Psoas muscle (tissue), 8 donors: ENCODE results near the gene ZNF497. TPM values are rescaled to one million over a fixed set of nuclear protein-coding genes. Genes with fewer than 3 reads are reported as not detected.

Experiments used
- ATAC-seq, 4 donors: fragments of 200-7000 bp; cut with Tn5 transposase; one replicate each; pipeline ENCODE4 v1.9.1; 2020; ENCODE audit warnings: moderate library complexity in 3 of 4, mild to moderate bottlenecking in 2 of 4
- DNase-seq, 2 donors: peaks; one replicate each; pipeline ENCODE4 v3.0.0-alpha.2; 2020
- H3K27ac ChIP-seq: fragments of 200-600 bp; one replicate; pipeline ENCODE4 v1.8.0; 2022
- H3K27me3 ChIP-seq, 3 donors: fragments of 200-600 bp in 1 of 3; one replicate each; pipeline versions ENCODE4 v1.6.1 to v1.8.0; 2013 to 2022; ENCODE audit warnings: low read length in 2 of 3, mild to moderate bottlenecking in 2 of 3, moderate library complexity in 1 of 3; ENCODE audit not compliant: insufficient read depth in 3 of 3
- H3K36me3 ChIP-seq, 2 donors: fragments of 200-600 bp in 1 of 2; one replicate each; pipeline versions ENCODE4 v1.6.1 to v1.8.0; 2013 to 2022; ENCODE audit warnings: low read depth in 1 of 2, mild to moderate bottlenecking in 1 of 2, moderate library complexity in 1 of 2; ENCODE audit not compliant: insufficient read depth in 1 of 2
- H3K4me1 ChIP-seq: fragments of 200-600 bp; one replicate; pipeline ENCODE4 v1.8.0; 2022
- H3K4me3 ChIP-seq: fragments of 200-600 bp; one replicate; pipeline ENCODE4 v1.8.0; 2022; ENCODE audit warnings: mild to moderate bottlenecking
- H3K9me3 ChIP-seq: fragments of 200-600 bp; one replicate; pipeline ENCODE4 v1.8.0; 2022
- WGBS, 3 donors: extraction: QIAGEN DNeasy Blood & Tissue Kit; methylation state at CpG; one replicate each; pipeline versions ENCODE4 v1.1.6 to v1.1.7; 2013; 5-methylcytosine and 5-hydroxymethylcytosine counted together
- intact Hi-C, 2 donors: fragments of 100-400 bp; cut with DNase I; formaldehyde crosslinking; loops; one replicate each; pipeline versions ENCODE4 v1.11.0 to v1.14.2; 2022
- polyA plus RNA-seq, 3 donors: library from polyadenylated mRNA; stranded (reverse); fragments of 200-250 nt; gene quantifications; one replicate each; pipeline ENCODE4 v1.2.3, GENCODE V29; 2013
- total RNA-seq, 4 donors: library from RNA; stranded (reverse); fragmentation: NEBNext Ultra II Directional in 2 of 4; extraction: Animal tissue kit (Norgen Biotek cat#: 25700) in 2 of 4; gene quantifications; one replicate each; pipeline versions ENCODE4 v1.2.1 to v1.2.4, GENCODE V29; 2021 to 2023
- TF ChIP-seq, protein P1 (sequence below): fragments of 200-600 bp; IDR thresholded peaks from one replicate; pipeline ENCODE4 v1.8.0; 2022; ENCODE audit warnings: antibody characterized with exemption
- donor health status: healthy with polysubstance abuse.
- donor health status: DM: no; HTN: no; CAD: no; lungs with moderate emphysema.
- donor health status: Bipolar disorder and iron deficiency.
- donor health status: healthy.
- donor health status: DM: yes; HTN: yes; CAD: no.
- donor health status: DM: no; HTN: no; CAD: no.
- donor health status: DM: no; HTN: no; CAD: no.
- donor health status: DM: yes; HTN: yes; CAD: no.

Gene ZNF497
- total and polyA plus RNA-seq, 7 donors, result 0.08 to 0.43 (median 0.25) TPM

DNA sequence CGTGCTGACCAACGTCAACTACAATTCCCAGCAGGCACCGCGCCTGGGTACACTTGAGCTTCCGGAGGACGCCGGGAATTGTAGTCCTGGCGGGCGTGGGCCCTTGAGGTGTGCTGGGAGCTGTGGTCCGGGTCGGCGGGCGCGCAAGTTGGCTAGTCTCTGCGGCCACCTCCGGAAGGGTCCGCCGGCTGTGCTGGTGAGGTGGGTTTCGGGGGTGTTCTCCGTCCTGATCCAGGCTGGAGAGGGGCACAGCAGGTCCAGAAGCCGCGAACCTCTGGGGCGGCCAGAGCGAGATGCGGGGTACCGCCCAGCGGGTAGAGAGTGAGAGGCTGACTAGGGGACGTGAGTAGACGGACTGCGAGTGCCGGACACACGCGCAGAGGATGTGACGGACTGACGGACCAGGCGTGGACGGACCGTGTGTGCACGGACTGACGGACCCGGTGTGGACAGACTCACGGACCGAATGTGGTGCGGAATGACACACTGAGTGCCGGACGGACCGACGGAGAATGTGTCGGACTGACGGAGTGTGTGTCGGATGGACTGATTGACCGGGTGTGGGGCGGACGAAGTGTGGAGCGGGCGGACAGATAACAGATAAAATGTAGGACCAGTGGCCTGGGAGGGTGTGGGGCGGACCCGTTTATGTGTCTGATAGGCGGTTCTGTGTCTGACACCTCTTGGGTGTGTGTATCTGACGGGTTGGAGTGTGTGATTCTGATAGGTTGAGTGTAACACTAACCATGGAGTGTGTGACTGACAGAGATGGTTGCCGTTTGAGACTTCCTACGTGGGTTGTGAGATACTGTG, 35.4 kb downstream of the ZNF497 start, which contains the start of gene ZSCAN22:
ZSCAN22 (plus strand) TSS at position 81 of the 813 bp plus-strand sequence. CDS start 7,809 bp downstream, outside the sequence.
- ATAC-seq (peak; percentile 97 to 98 (median 97)), DNase-seq (peak; percentile 98 to 99)
- peaks cover 24% of the 10 kb centered on the region for H3K4me1 ChIP-seq
- H3K27ac ChIP-seq, result peak within 1 kb of the TSS; percentile 99
- TF ChIP-seq, protein P1, sequence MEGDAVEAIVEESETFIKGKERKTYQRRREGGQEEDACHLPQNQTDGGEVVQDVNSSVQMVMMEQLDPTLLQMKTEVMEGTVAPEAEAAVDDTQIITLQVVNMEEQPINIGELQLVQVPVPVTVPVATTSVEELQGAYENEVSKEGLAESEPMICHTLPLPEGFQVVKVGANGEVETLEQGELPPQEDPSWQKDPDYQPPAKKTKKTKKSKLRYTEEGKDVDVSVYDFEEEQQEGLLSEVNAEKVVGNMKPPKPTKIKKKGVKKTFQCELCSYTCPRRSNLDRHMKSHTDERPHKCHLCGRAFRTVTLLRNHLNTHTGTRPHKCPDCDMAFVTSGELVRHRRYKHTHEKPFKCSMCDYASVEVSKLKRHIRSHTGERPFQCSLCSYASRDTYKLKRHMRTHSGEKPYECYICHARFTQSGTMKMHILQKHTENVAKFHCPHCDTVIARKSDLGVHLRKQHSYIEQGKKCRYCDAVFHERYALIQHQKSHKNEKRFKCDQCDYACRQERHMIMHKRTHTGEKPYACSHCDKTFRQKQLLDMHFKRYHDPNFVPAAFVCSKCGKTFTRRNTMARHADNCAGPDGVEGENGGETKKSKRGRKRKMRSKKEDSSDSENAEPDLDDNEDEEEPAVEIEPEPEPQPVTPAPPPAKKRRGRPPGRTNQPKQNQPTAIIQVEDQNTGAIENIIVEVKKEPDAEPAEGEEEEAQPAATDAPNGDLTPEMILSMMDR, result no peak
- H3K4me3 ChIP-seq, result peak within 1 kb of the TSS; percentile 95
- no peaks in the 10 kb centered on the region for H3K9me3 ChIP-seq
- WGBS, 3 donors, result 0 to 1% (median 0%) methylated on average over 62 of the region's 62 CpGs
- H3K27me3 ChIP-seq, result no peaks in the 10 kb centered on the region
- intact Hi-C loops, result loop anchor here (5.0 kb wide), 2 partner anchors 35 to 125 kb away; partner anchors contain the start of genes ZNF324B (in 1 of the 2) and ZNF497 (in 1 of the 2)
- H3K36me3 ChIP-seq, result peaks cover 0 to 10% of the 10 kb centered on the region in 2 donors

DNA sequence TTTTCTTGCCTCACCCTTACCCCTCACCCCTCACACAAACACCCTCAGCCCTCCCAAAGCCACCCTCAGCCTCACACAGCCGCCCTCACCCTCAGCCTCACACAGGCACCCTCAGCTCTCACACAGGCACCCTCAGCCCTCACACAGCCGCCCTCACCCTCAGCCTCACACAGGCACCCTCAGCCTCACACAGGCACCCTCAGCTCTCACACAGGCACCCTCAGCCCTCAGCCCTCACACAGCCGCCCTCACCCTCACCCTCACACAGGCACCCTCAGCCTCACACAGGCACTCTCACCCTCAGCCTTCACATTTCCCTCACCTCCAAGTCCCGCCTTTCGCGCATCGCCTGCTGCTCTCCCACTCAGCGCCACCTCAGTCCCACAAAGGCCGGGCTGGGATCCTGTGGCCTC, 36.0 kb downstream of the ZNF497 start:
- H3K4me1 ChIP-seq, result peaks cover 24% of the 10 kb centered on the region
- no peaks in the 10 kb centered on the region for H3K9me3 ChIP-seq
- 1 to 8% (median 4%) methylated on average over 9 of the region's 9 CpGs for WGBS, 3 donors
- intact Hi-C loops, result loop anchor here (5.0 kb wide), 2 partner anchors 36 to 126 kb away; partner anchors contain the start of genes ZNF324B (in 1 of the 2) and ZNF497 (in 1 of the 2)
- H3K4me3 ChIP-seq, result peak overlapping the region; percentile 95
- ATAC-seq (peak in 1 of 4 donors; percentile 15), DNase-seq (no peak)
- TF ChIP-seq, protein P1, result no peak
- peaks cover 0 to 12% of the 10 kb centered on the region in 2 donors for H3K36me3 ChIP-seq
- no peaks in the 10 kb centered on the region for H3K27me3 ChIP-seq
- H3K27ac ChIP-seq, result peak overlapping the region; percentile 99

DNA sequence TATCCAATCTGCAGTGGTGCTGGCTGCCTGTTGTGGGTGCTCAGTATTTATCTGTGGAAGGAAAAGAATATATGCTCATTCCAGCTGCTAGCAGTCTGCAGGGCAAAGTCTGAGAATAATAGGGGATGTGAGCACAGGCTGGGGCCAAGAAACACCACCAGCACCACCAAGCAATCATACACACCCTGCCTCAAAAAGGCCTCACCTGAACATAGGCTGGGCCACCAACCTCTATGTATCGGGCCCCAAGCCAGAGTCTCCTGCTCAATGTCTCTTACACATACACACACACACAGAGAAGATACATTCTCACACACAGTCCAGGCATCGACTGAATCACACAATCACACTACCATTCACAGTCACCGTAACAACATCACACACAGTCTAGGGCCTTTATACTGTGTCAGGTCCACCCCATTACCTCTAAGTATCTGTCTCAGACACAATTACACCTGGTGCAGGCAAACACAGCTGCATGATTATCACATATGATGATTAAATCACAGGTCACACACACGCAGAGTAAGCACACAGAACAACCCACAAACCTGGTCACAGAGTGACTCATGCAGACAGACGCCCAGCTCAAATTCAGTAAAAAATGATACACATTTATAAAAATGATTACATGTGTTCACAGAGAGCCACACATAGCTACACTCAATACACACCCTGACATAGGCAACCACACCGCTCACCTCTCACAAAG, 37.1 kb downstream of the ZNF497 start:
- intact Hi-C loops, result loop anchor here (5.0 kb wide), 2 partner anchors 37 to 127 kb away; partner anchors contain the start of genes ZNF324B (in 1 of the 2) and ZNF497 (in 1 of the 2)
- 85 to 91% (median 90%) methylated on average over 6 of the region's 6 CpGs for WGBS, 3 donors

DNA sequence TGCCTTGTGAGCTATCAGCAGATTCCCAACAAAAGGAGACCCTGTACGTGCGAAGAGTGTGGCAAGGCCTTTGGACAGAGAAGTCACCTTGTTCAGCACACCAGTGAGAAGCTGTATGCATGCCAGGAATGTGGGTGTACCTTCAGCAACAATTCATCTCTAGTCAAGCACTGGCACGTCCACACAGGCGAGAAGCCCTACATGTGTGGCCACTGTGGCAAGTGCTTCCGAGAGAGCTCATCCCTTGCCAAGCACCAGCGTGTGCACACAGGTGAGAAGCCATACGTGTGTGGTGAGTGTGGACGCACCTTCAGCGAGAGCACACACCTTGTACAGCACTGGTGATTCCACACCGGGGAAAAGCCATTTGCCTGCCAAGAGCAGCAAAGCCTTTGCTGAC, 43.3 kb downstream of the ZNF497 start:
- TF ChIP-seq, protein P1, result no peak
- Histone ChIP-seq H3K36me3 (peaks cover 3 to 41% of the 10 kb centered on the region in 2 donors), H3K4me3 (no peak overlapping the region), H3K27me3 (no peaks in the 10 kb centered on the region), H3K4me1 (no peaks in the 10 kb centered on the region), H3K9me3 (no peaks in the 10 kb centered on the region), H3K27ac (no peak overlapping the region)
- WGBS, 3 donors, result 89 to 91% (median 91%) methylated on average over 10 of the region's 10 CpGs
- DNase-seq, result no peak
- intact Hi-C loops, result no loop called here
- no peak for ATAC-seq

More for the DNA sequence above, 37.1 kb downstream of the ZNF497 start:
- Histone ChIP-seq H3K4me3 (peak overlapping the region; percentile 95), H3K27me3 (no peaks in the 10 kb centered on the region), H3K4me1 (peaks cover 24% of the 10 kb centered on the region), H3K36me3 (peaks cover 0 to 12% of the 10 kb centered on the region in 2 donors), H3K9me3 (no peaks in the 10 kb centered on the region), H3K27ac (no peak overlapping the region)
- DNase-seq (no peak), ATAC-seq (no peak)
- TF ChIP-seq, protein P1, result no peak
